ENCODE measurements around the gene FAS.

The FAS gene

DNA sequence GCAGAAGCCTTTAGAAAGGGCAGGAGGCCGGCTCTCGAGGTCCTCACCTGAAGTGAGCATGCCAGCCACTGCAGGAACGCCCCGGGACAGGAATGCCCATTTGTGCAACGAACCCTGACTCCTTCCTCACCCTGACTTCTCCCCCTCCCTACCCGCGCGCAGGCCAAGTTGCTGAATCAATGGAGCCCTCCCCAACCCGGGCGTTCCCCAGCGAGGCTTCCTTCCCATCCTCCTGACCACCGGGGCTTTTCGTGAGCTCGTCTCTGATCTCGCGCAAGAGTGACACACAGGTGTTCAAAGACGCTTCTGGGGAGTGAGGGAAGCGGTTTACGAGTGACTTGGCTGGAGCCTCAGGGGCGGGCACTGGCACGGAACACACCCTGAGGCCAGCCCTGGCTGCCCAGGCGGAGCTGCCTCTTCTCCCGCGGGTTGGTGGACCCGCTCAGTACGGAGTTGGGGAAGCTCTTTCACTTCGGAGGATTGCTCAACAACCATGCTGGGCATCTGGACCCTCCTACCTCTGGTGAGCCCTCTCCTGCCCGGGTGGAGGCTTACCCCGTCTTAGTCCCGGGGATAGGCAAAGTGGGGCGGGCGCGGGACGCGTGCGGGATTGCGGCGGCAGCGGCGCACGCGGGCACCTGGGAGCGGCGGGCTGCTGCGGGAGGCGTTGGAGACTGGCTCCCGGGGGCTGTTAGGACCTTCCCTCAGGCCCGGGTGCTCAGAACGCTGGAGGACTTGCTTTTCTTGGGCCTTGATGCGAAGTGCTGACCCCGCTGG, at the start of gene FAS:
Gene FAS, plus strand, starts transcription at position 415 of the 777 bp plus-strand sequence. Its CDS starts 79 bp downstream, at position 494.
- DNase-seq: no peak

DNA sequence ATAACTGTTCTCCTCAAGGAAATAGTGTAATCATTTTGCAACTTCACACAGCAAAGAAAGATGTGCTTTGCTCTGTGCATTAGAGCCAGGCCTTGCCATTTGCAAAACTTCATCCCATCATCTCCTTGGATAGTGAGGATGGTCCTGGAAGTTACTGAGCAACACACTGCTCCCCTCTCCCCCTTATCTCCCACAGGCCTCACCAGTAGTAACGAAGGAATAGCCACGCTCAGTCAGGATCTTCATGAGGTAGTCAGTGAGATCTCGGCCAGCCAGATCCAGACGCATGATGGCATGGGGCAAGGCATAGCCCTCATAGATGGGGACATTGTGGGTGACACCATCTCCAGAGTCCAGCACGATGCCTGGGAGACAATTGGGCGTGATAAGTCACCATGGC, 49.6 kb upstream of the FAS start:
- no peak for DNase-seq

DNA sequence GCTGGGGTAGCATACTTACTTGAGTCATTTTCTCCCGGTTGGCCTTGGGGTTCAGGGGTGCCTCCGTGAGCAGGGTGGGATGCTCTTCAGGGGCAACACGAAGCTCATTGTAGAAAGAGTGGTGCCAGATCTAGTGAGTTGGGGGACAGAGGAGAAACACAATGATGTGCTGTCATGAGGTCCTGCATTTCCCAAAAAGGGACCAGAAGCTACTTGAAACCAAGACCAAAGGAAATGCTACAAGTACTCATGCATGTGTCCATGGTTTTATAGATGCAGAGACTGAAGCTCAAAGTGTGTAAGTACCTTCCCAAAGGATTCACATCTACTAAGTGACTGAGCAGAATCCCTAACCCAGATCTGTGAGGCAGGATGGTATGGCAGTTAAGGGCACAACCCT, 46.8 kb upstream of the FAS start:
- no peak for DNase-seq

DNA sequence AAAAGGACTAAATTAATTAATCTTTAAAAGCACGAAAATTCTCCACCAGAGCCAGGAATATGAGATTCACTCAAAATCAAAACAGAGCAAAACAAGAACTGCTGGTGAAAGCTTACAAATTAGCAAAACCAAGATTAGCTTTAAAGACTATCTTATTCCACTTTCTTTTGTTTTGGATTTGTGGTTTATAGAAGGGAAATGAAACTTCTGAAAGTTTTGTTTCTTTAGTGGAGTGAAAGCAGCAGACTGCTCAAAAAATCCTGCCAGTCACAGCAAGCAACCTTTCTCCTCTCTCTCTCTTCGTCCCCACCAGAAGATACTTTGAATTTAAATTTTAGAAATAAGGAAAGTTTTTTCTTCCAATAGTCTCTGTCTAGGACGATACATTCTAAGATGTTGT, 45.8 kb upstream of the FAS start:
- DNase-seq: no peak

DNA sequence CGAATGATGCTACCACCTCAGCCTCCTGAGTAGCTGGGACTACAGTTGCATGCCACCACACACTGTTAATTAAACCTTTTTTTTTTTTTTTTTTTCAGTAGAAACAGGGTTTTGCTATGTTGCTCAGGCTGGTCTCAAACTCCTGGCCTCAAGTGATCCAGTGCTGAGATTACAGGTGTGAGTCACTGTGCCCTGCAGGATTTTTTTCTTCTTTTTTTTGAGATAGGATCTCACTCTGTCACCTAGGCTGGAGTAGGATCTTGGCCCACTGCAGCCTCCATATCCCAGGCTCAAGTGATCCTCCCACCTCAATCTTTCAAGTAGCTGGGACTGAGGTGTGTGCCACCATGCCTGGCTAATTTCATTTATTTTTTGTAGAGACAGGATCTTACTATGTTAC, 44.4 kb upstream of the FAS start:
- DNase-seq: no peak

DNA sequence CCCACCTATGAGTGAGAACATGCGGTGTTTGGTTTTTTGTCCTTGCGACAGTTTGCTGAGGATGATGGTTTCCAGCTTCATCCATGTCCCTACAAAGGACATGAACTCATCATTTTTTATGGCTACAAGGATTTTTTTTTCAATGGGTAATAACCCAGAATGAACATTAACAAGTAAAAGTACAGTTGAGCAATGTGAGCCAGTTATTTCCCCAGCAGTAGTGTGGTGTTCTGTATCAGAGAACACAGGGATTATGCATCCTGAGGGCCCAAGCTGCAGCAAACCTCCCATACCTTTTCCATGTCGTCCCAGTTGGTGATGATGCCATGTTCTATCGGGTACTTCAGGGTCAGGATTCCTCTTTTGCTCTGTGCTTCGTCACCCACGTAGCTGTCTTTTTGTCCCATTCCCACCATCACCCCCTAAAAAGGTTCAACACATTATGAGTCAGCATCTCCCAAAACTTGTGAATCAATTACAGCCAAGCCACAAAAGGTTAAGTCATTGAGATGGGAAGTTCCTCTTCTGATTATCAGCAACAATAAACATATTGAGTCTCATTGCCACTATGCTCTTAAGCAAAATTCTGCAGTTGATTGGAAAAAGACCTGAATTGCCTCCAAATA, 43.5 kb upstream of the FAS start:
- DNase-seq: no peak

DNA sequence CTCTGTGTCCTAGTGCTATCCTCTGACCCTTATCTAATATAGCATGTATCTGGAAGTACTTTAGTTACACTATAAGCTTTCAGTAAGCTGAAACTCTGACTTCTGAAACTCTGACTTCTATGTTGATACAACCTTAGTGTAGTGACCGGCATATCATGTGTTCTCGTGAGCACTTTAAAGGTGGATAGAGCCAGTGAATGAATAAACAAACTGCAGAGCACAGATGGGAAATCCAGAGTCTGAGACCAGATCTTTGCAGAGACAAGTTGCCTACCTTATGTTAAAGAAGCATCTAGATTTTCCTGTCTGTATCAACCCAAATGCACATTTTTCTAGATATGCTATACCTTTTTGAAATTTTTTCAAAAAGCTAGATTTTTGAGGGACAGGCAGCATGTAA, 41.5 kb upstream of the FAS start:
- DNase-seq: no peak

DNA sequence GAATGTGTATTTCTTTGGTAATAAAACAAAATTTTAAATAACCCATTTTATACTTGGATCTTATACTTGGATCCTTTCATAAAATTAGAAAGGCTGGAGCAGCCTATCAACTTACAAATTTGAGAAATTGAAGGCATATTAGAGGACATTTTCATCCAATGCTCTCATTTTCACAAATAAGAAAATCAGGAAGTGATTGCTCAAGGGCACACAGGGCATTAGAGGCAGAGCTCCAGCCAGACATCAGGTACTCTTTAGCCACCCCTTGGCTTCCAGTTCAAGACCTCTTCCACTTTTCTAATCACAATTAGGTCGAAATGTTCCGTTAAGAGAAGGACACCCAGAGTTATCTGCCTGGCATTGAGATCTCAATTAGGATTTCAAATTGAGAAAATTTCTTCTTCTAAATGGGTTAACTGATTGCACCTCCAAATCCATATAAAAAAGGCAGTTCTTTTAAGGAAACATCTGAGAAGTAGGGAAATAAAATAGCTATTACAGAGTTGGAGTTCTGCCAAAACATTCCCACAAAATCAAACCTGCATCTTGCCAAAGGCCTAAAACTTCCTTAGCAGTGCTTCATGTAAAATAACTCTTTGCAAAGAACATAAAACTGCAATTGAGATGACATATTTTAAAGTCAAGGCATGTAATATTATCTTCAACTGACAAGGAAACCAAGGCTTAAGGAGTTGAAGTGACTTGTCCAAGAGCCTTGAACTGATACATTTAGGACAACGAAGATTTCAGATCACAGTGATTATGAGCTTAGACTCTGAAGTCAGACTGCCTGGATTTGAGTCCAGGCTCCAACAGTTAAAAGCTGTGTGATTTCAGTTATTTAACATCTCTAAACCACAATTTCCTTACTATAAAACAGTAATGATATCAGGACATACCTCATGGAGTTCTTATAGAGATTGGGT, 40.4 kb upstream of the FAS start:
- DNase-seq: no peak

DNA sequence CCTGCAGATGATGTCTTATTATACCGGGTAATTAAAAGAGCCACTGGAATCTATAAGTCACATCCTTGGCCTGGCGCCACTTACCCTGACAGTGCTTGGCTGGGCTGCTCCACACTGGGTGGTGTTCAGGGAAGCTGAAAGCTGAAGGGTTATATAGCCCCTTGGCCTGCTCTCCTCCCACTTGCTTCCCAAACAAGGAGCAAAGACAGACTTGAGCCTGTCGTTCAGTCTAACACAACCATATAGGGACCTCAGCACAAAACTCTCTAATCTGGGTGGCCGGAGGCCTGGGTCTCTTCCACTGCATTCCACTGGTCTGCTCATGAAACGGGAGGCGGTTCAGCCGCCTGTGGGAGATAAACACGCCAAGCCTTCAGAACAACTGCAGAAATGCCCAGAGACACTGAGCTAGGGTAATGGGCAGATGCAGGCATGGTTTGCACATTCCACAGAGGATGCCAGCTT, 37.9 kb upstream of the FAS start, which contains the start of gene ACTA2:
Gene ACTA2, minus strand, starts transcription at position 127 of the 465 bp plus-strand sequence. CDS start 3,843 bp downstream, outside the sequence.
- peak; percentile 22 for DNase-seq

DNA sequence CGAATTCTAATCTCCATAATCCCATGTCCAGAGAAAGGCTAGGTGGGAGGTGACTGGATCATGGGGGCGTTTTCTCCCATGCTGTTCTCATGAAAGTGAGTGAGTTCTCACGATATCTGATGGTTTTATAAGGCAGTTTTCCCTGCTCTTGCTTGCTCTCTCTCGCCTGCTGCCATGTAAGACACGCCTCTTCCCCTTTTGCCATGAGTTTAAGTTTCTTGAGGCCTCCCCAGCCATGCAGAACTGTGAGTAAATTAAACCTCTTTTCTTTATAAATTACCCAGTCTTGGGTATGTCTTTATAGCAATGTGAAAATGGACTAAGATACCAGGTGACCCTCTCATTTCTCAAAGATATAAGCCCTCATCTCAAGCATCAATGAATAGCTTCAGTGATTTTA, 36.9 kb upstream of the FAS start:
- DNase-seq: no peak

DNA sequence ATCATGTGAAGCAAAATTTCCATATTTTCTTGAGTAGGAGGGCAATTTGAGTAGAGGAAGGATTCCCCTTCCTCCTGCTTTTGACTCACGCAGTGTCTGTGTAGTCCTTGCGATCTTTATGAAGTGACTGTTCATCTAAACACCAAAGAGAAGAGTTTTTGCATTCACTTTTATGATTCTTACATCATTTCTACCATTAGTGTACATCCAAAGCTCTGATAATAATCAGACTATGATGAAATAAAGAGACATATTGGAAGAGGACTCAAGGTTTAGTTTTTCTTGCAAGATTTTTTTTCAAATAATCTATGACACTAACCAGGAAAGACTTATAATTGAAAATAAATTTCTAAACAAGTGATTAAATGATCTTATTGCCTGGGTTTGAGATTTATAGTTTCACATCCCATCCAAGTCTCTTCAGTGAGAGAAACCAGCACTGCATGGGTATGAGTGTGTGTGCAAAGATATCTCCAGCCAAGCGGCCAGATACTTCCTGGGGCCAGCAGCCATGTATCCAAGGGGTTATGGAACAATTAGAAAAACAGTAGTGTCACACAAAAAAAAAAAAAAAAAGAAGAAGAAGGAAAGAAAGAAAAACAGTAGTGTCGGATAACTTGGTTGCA, 36.0 kb upstream of the FAS start:
- DNase-seq: no peak

DNA sequence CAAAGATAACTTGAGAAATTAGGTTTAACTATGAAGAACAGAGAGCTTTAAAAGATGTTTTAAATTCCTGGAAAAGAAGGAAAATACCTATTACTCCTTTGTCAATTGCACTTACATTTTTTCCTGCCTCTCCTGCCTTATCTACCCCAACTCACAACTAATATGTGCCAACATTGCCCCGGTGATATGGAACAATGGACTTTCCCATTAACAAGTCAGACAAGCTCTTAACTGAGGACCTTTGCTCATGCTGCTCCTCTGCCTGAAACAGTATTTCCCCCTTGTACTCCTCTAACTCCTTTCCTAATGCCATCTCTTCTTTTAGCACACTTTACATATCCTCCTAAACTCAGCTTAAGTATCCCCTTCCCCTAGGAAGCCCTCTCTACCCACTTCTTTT, 33.2 kb upstream of the FAS start:
- no peak for DNase-seq

DNA sequence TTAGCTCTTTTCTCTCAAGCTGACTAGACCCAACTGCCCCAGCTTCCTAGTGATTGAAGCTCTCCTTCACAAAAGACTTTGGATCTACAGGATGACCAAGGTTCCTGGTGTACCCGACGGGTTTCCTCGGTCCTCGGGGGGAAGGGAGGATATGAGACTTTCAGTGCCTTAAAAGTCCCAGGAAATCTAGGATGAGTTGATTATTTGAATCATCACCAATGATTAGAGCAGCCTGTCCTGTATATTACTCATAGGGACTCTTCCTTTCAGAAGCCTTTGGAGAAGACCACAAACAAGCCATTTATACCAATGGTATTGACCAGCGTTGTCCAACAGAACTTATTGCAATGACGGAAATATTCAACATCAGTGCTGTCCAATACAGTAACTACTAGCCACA, 31.9 kb upstream of the FAS start:
- DNase-seq: no peak

DNA sequence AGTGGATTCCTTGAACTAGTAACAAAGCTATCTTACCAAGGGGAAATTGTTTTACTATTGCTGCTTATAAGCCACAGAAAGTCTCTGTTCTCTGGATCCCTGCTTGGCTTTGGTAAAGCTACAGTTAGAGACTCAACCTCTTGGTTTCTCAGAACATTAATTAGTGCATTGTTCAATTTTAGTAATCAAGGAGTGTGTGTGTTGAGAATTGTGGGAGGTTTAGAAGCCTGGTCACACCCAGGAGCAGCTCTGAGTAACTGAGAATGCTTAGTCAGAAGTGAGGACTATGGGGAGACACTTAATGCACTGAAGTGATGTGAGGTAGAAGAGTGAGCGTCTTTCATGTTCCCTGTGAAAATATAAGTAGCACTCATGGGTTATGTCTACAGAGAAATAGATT, 29.8 kb upstream of the FAS start:
- no peak for DNase-seq

DNA sequence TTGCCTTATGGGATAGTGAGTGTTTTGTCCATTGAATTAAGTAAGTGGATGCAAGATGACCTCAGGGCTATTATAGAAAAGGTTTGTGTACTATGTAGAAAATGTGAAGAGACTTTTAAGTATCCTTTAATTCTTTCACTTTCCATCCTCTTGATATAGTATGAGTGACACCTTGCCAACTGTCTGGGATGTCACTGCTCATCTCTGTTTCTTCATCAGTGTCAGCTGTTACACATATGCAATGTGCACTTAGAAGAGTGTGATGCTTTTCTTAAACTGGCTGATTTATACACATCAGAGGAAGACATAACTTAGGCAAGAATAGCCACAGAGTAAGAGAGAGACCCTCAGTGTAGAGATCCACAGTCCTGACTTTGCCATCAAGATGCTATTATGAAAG, 29.3 kb upstream of the FAS start:
- DNase-seq: no peak

DNA sequence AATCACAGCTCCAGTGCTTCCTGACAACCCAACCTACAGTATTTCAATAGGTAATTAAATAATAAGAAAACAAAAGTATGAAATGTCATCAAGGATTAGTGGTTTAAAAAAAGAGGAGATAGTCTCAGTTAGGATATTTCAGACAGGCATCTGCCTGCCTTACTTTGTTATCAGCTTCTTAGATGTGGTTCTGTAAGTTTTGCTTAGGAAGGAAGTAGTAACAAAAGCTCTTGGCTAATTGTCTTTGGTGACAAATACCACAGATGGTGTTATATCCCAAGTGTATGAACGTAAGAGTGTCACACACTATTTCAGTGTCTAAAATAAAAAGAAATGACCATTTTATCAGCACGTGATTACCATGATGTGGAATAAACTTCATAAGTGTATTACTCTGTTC, 28.3 kb upstream of the FAS start:
- no peak for DNase-seq

DNA sequence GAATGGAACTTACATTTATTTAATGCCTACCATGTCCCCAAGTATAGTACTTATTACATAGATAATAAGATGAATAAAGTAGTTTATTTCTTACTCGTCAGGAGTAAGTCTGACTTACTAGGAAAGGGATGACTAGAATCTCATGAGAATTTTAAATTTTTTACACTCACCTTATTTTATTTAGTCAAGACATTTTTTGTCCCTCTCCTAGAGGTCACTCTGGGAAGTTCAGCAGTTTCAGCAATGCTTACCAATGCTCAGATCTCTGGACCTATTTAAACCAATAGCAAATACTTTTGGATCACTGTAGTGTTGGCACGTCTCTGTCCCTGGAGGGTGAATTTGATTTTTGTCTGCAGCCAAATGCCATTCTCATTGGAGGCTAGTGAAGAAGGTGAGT, 27.3 kb upstream of the FAS start:
- no peak for DNase-seq

DNA sequence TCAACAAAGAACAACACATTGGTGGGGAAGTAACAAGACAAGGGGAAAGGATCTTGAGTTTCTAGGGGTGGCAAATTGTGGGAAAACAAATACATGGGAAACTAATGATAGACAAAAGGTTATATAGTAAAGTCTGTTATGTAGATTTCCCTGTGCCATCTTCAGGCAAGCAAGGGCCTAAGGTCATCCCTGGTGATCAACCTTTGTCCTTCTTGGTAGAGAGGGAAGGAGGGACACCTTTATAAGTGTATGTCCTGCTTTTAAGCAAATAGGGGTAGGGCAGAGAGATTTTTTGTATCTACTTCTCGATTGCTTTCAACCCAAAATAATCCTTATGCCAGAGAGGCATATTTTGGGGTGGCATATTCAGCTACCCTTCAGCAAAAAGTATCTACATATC, 26.2 kb upstream of the FAS start:
- DNase-seq: no peak

DNA sequence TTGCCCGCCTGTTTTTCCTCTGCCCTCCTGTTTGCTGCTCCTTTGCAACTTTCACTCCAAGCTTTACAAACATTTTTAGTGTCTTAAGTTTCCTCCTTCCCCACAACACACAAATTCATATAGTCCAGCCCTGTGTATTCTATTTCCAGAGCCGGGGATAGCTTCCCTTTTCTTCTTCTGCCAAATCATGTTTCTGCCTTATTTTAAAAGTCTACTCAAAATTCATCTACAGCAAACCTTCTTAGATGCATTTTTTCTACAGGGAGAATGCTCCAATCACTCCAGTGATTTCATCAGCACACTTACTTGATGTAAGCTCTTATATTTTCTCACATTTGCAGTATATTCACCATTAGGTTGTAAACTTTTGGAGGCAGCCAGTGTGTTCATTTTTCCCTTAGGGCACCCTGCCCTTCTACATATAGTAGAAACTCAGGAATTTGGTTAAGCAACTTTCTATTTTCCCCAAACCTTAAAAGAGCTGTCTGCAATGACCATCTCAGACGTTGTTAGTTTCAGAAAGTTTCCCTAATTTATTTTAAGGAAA, 25.7 kb upstream of the FAS start:
- no peak for DNase-seq

DNA sequence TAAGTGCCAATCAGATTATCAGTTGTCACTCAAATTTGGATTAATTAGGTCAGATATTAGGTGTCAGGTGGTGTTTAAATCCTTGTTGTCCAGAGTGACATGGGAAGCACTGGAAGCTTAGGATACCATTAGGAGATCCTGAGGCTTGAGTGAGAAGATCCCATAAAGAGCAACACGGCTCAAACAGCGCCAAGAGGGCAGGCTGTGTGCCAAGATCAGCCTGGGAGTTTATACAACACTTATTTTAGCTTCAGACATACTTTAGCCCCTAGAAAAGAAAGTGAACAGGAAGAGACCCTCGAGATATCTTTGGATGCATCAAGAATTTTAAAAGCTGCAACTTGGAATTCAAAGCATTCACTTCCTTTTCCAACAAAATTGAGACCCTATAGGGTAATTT, 23.8 kb upstream of the FAS start:
- no peak for DNase-seq

DNA sequence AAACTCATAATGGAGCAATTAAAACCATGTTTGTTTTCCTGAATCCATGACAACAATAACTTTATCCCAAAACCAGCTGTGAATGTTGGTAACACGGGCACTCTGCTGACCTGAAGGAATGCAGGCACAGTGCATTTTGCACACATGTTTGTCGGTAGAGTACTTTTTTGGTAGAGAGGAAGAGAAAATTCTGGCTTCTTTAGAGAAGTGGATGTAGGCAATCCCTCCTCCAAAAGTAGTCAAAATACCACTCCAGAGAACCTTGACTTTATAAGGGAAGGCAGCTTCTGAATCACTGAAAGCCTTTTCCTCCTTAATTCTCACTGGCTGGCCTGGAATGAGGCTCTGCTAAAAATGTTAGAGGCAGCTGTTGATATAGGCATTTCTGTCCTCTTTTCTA, 22.2 kb upstream of the FAS start:
- no peak for DNase-seq

DNA sequence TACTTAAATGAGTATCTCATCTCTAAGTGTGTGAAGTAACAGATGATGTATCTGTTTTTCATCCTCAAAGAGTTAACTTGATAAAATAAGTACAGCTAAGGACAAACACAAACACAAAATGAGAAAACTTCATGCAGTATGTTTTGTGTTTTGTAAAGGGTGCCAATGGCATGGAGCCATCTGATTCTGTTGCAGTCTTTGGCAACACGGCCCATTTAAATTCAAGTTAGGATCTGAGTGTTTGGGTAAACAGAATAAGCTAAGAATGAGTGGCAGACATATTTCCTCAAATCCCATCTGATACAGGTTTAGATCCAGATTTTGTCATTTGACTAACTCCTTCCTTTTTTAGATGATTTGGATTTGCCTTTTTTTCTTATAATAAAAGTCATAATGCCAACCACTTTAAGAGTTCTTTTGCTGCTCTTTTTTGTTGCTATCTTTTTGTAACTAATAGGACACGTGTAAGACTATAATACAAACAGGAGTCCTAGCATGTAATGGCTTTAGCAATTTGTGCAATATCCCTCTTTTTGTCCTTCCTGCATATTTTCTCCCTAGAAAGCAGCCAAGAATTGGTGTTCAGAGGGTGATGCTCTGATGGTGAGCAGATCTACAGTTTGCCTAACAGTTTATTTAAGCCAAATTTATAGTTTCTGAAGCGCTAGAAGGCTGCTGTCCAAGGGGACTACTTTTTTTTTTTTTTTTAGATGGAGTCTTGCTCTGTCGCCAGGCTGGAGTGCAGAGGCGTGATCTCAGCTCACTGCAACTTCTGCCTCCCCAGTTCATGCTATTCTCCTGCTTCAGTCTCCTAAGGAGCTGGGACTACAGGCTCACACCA, 19.2 kb upstream of the FAS start:
- DNase-seq: peak; percentile 56
